Activated CD4-positive, alpha-beta T cell treated with anti-CD3 and anti-CD28 coated beads, Interleukin-2, amount 10 ng/mL, durations not matched to agents 24 days and 14 days (primary cell): ENCODE data around the gene ANKAR. TPM values are rescaled to one million over a fixed set of nuclear protein-coding genes. Genes with fewer than 3 reads are reported as not detected.
"Not testable (repeated sequence)": the region's sequence is repeated elsewhere in the genome, so short reads cannot be mapped to it uniquely, and the experiment has no call there.

ENCODE experiments used
- DNase-seq: peaks from one replicate; pipeline ENCODE4 v3.0.0; 2022
- H3K27ac Mint-ChIP-seq: one replicate; pipeline ENCODE4 v1.8.0; 2022; ENCODE audit warnings: mild to moderate bottlenecking, mixed read lengths
- H3K27me3 Mint-ChIP-seq: one replicate; pipeline ENCODE4 v1.8.0; 2022; ENCODE audit warnings: mixed read lengths
- H3K36me3 Mint-ChIP-seq: one replicate; pipeline ENCODE4 v1.8.0; 2022; ENCODE audit warnings: low read depth, mild to moderate bottlenecking, mixed read lengths
- H3K4me1 Mint-ChIP-seq: one replicate; pipeline ENCODE4 v1.8.0; 2021; ENCODE audit warnings: mixed read lengths
- H3K4me3 Mint-ChIP-seq: one replicate; pipeline ENCODE4 v1.8.0; 2022; ENCODE audit warnings: mild to moderate bottlenecking, moderate library complexity, mixed read lengths
- H3K9me3 Mint-ChIP-seq: one replicate; pipeline ENCODE4 v1.8.0; 2021; ENCODE audit warnings: mixed read lengths
- intact Hi-C: fragments of 100-400 bp; cut with micrococcal nuclease; formaldehyde crosslinking; loops from one replicate; pipeline ENCODE4 v1.15.1; 2023
- total RNA-seq: library from RNA; stranded (reverse); gene quantifications from 2 replicates; pipeline ENCODE4 v1.2.3, GENCODE V29; 2022

ANKAR gene
- total RNA-seq, 1 donor from 2014 or later, result 3.4 TPM

GRCh38 chr2:189709501-189710221 lies 35.2 kb downstream of the ANKAR start:
- H3K27me3 Mint-ChIP-seq, result no peaks in the 10 kb centered on the region
- H3K9me3 Mint-ChIP-seq, result peaks cover 14% of the 10 kb centered on the region
- intact Hi-C loops, result no loop called here
- no peak overlapping the region for H3K4me3 Mint-ChIP-seq
- no peaks in the 10 kb centered on the region for H3K36me3 Mint-ChIP-seq
- no peaks in the 10 kb centered on the region for H3K4me1 Mint-ChIP-seq
- DNase-seq, result no peak
- no peak overlapping the region for H3K27ac Mint-ChIP-seq

GRCh38 chr2:189717593-189717992 lies 43.1 kb downstream of the ANKAR start:
- H3K27ac Mint-ChIP-seq, DNase-seq, H3K4me3 Mint-ChIP-seq, H3K27me3 Mint-ChIP-seq, H3K36me3 Mint-ChIP-seq, H3K4me1 Mint-ChIP-seq, intact Hi-C loops: not testable (repeated sequence)
- H3K9me3 Mint-ChIP-seq, result peaks cover 17% of the 10 kb centered on the region

GRCh38 chr2:189719571-189719970 lies 45.1 kb downstream of the ANKAR start:
- H3K4me3 Mint-ChIP-seq, result no peak overlapping the region
- no peak for DNase-seq
- H3K9me3 Mint-ChIP-seq, result peaks cover 4% of the 10 kb centered on the region
- no peaks in the 10 kb centered on the region for H3K36me3 Mint-ChIP-seq
- intact Hi-C loops, result no loop called here
- H3K27me3 Mint-ChIP-seq, result no peaks in the 10 kb centered on the region
- H3K4me1 Mint-ChIP-seq, result peaks cover 3% of the 10 kb centered on the region
- no peak overlapping the region for H3K27ac Mint-ChIP-seq

GRCh38 chr2:189723192-189723591 lies 48.7 kb downstream of the ANKAR start:
- no peak for DNase-seq
- Mint-ChIP-seq H3K27ac (no peak overlapping the region), H3K27me3 (no peaks in the 10 kb centered on the region), H3K4me3 (no peak overlapping the region), H3K4me1 (peaks cover 3% of the 10 kb centered on the region), H3K9me3 (no peaks in the 10 kb centered on the region), H3K36me3 (no peaks in the 10 kb centered on the region)
- intact Hi-C loops, result no loop called here

Other genes with a start within 250 kb of the ANKAR start
- 117 and 121 TPM in 2 replicates for gene WDR75, start 233.2 kb upstream of the ANKAR start, total RNA-seq
- 0.78 and 1.4 TPM in 2 replicates for gene SLC40A1, start 93.9 kb upstream of the ANKAR start, total RNA-seq
- 59.7 and 63.7 TPM in 2 replicates for gene ASNSD1, start 13.2 kb upstream of the ANKAR start, total RNA-seq
- 11.1 and 12.2 TPM in 2 replicates for gene OSGEPL1, start 88.1 kb downstream of the ANKAR start, total RNA-seq
- 74.5 and 82.7 TPM in 2 replicates for gene ORMDL1, start 109.7 kb downstream of the ANKAR start, total RNA-seq
- gene PMS1, start 109.8 kb downstream of the ANKAR start, total RNA-seq, result 67.2 and 69.2 TPM in 2 replicates